Measurements from ENCODE around the gene AKR1D1. TPM values are rescaled to one million over a fixed set of nuclear protein-coding genes. Genes with fewer than 3 reads are reported as not detected.

The AKR1D1 gene
- total RNA-seq, 4 donors from 2014 or later = not detected

DNA sequence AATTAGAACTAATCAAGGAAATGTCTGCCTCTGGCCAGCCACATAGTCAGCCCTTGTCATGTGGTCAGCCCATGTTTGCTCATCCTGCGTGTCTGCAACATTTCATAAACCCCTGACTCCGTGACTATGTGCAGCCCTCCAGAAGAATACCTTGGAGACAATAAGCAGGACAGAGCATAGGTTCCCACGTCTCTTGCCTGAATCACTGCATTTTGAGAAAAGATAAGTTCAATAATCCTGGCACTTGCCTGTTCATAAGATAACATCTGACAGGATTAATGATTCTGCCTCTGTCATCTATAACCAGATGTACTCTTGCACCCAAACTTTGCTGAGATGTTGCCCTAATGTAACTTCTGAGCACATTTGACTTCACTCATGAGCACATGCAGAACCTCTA is 78.4 kb downstream of the AKR1D1 start:
- Histone ChIP-seq H3K27ac (no peak overlapping the region), H3K4me1 (no peaks in the 10 kb centered on the region), H3K36me3 (no peaks in the 10 kb centered on the region), H3K27me3 (no peaks in the 10 kb centered on the region), H3K4me3 (replicated peaks in 1 of 3) (no peak overlapping the region), H3K9me3 (no peaks in the 10 kb centered on the region)
- WGBS, 2 donors = 87 to 88% methylated on average over 3 of the region's 3 CpGs
- DNase-seq = no peak
- intact Hi-C loops (cut with DNase I) = no loop called here
- TF ChIP-seq, protein P1, sequence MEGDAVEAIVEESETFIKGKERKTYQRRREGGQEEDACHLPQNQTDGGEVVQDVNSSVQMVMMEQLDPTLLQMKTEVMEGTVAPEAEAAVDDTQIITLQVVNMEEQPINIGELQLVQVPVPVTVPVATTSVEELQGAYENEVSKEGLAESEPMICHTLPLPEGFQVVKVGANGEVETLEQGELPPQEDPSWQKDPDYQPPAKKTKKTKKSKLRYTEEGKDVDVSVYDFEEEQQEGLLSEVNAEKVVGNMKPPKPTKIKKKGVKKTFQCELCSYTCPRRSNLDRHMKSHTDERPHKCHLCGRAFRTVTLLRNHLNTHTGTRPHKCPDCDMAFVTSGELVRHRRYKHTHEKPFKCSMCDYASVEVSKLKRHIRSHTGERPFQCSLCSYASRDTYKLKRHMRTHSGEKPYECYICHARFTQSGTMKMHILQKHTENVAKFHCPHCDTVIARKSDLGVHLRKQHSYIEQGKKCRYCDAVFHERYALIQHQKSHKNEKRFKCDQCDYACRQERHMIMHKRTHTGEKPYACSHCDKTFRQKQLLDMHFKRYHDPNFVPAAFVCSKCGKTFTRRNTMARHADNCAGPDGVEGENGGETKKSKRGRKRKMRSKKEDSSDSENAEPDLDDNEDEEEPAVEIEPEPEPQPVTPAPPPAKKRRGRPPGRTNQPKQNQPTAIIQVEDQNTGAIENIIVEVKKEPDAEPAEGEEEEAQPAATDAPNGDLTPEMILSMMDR (IDR thresholded peaks at IDR 0.05) = no peak
- TF ChIP-seq POLR2A (IDR thresholded peaks at IDR 0.05) = no peak

DNA sequence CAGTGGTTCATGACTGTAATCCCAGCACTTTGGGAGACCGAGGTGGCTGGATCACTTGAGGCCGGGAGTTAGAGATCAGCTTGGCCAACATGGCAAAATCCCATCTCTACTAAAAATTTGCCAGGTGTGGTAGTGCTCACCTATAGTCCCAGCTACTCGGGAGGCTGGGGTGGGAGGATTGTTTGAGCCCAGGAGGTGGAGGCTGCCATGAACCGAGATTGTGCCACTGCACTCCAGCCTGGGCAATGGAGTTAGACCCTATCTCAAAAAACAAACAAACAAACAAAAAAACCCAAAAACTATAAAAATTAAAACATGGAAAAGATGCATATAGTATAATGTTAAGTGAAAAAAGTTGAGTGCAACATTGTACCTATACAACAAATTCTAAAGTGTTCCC is 81.4 kb downstream of the AKR1D1 start:
- H3K4me1 ChIP-seq = no peaks in the 10 kb centered on the region
- intact Hi-C loops (cut with DNase I) = no loop called here
- no peak for DNase-seq
- no peaks in the 10 kb centered on the region for H3K36me3 ChIP-seq
- no peaks in the 10 kb centered on the region for H3K27me3 ChIP-seq
- TF ChIP-seq POLR2A (IDR thresholded peaks at IDR 0.05) = no peak
- TF ChIP-seq, protein P1 (IDR thresholded peaks at IDR 0.05) = no peak
- H3K4me3 ChIP-seq (replicated peaks in 1 of 3) = no peak overlapping the region
- 71 to 84% methylated on average over 4 of the region's 4 CpGs for WGBS, 2 donors
- no peaks in the 10 kb centered on the region for H3K9me3 ChIP-seq
- no peak overlapping the region for H3K27ac ChIP-seq

DNA sequence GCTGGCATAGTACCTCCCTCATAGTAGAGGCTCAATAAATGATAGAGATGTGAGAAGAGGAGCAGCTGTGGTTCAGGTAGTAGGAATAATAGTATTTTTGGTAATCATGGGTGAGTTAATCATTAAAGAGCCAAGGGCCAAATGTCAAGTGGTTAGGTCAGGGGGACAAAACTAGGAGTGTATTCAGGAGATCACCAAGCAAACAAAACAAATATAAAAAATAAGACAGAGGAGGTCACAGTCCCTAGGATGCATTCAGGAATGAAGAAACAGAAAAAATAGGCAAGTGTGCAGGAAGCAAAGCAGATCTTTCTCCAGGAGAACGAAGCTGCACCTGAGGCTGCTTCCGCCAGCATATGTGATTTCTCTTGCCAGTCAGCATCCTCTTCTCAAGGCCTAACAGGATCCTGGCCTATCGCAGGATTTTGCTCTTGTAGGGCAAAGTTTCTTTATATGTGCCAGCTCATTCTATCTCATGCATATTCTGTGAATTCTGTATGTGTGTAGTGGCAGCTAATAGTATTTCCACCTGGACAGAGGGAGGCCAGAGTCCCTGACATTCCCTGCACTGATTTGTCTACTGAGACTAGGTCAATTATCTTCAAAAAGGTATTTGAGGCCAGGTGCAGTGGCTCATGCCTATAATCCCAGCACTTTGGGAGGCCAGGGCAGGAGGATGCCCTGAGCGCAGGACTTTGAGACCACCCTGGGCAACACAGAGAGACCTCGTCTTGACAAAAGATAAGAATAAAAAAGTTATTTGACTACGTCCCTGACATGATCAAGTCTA is 82.7 kb downstream of the AKR1D1 start:
- Histone ChIP-seq H3K9me3 (no peaks in the 10 kb centered on the region), H3K4me1 (no peaks in the 10 kb centered on the region), H3K36me3 (no peaks in the 10 kb centered on the region), H3K4me3 (replicated peaks in 1 of 3) (no peak overlapping the region), H3K27me3 (no peaks in the 10 kb centered on the region), H3K27ac (no peak overlapping the region)
- 93 to 95% methylated on average over 6 of the region's 6 CpGs for WGBS, 2 donors
- TF ChIP-seq, protein P1 (IDR thresholded peaks at IDR 0.05) = no peak
- no peak for TF ChIP-seq POLR2A (IDR thresholded peaks at IDR 0.05)
- intact Hi-C loops (cut with DNase I) = no loop called here
- no peak for DNase-seq

DNA sequence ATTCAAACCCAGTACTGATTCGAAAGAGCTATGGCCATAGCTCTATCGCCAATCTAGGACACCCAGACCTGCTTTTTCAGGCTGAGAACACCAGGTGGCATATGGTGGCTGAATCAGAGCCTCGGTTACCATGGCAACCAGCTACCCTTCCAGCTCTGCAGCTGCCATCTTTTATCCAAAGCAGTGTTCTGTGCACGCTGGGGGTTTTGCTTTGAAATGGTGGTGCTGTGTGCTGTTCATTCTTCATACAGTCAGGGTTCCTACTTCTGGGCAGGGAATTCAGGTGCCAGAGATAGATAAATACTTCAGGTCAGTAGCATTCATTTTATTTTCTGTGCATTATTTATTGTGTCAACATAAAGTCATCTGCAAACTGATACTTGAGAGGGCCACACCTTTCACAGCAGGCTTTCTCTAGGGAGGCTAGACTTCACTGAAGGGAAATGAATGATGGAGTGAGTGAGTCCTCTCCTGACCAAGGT is 85.4 kb downstream of the AKR1D1 start:
- H3K4me3 ChIP-seq (replicated peaks in 1 of 3) = no peak overlapping the region
- no peaks in the 10 kb centered on the region for H3K9me3 ChIP-seq
- 8 to 14% methylated on average over 3 to 4 of the region's 4 CpGs for WGBS, 2 donors
- no peaks in the 10 kb centered on the region for H3K4me1 ChIP-seq
- intact Hi-C loops (cut with DNase I) = loop anchor here (5.0 kb wide), 1 partner anchor 576 kb away; no protein-coding TSS in a partner anchor
- no peak for TF ChIP-seq POLR2A (IDR thresholded peaks at IDR 0.05)
- TF ChIP-seq, protein P1 (IDR thresholded peaks at IDR 0.05) = peak in 5 of 6 experiments; percentile 22 to 87 (median 73)
- DNase-seq = peak; percentile 84
- H3K27me3 ChIP-seq = no peaks in the 10 kb centered on the region
- H3K36me3 ChIP-seq = no peaks in the 10 kb centered on the region
- no peak overlapping the region for H3K27ac ChIP-seq

DNA sequence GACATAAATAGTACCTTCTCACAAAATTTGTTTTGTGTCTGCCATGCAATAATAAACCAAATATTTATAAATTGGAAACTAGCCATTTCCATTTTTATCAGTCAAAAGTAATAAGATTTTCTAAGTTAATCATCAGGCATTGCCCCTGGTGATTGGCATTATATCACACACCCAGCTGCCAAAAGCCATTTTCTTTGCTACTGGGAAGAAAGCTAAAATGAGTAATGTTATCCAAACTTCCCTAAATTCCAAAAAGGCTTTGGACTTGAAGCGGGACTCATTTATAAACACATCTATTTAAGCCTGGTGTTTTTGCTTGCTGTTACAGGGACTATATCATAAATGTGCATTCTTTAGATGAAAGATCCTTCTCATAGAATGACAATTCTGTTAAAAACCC is 86.0 kb downstream of the AKR1D1 start:
- intact Hi-C loops (cut with DNase I) = loop anchor here (5.0 kb wide), 1 partner anchor 575 kb away; no protein-coding TSS in a partner anchor
- Histone ChIP-seq H3K4me1 (no peaks in the 10 kb centered on the region), H3K27me3 (no peaks in the 10 kb centered on the region), H3K9me3 (no peaks in the 10 kb centered on the region), H3K27ac (no peak overlapping the region), H3K4me3 (replicated peaks in 1 of 3) (no peak overlapping the region), H3K36me3 (no peaks in the 10 kb centered on the region)
- WGBS, 2 donors = 80 to 84% methylated on average over 1 of the region's 1 CpG
- TF ChIP-seq, protein P1 (IDR thresholded peaks at IDR 0.05) = no peak
- TF ChIP-seq POLR2A (IDR thresholded peaks at IDR 0.05) = no peak
- DNase-seq = no peak

Data from thyroid gland (tissue), 4 donors.